Transverse colon (tissue), 4 donors: ENCODE results near the gene SPEM2.

Experiments used
- POLR2A ChIP-seq: fragments of 450-650 bp; IDR thresholded peaks from one replicate; pipeline ENCODE4 v1.6.1; 2016; ENCODE audit warnings: antibody characterized with exemption, mild to moderate bottlenecking, moderate library complexity
- POLR2AphosphoS5 ChIP-seq, 3 donors: sonication (generic); formaldehyde crosslinking; IDR thresholded peaks; one replicate each; pipeline ENCODE4 v1.6.1; 2016; ENCODE audit warnings: antibody characterized with exemption in 3 of 3
- TF ChIP-seq, protein P1 (sequence below), 5 experiments: fragments of 200-600 bp in 3 of 5; fragments of 450-650 bp in 2 of 5; sonication (generic) in 3 of 5; IDR thresholded peaks; 1 replicate in 2 of 5; 2 replicates in 3 of 5; pipeline ENCODE4 v1.5.1; 2016 to 2017; ENCODE audit warnings: antibody characterized with exemption in 5 of 5, inconsistent platforms in 3 of 5, mild to moderate bottlenecking in 2 of 5, moderate library complexity in 1 of 5

DNA sequence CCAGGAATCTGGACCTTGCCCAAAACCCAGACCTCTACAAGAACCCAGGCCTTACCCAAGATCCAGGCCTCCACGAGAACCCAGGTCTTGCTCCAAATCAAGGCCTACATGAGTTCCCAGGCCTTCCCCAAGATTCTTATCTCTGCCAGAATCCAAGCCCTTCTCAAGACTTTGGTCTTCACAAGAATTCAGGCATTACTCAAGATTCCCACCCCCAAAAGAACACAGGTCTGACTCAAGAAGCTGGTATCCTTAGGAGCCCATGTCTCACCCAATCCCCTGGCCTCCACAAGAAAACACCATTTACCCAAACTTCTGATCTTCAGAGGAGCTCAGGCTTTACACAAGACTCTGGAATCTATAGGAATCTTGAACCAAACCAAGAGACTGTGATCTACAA, 5.8 kb downstream of the SPEM2 start:
- TF ChIP-seq, protein P1, sequence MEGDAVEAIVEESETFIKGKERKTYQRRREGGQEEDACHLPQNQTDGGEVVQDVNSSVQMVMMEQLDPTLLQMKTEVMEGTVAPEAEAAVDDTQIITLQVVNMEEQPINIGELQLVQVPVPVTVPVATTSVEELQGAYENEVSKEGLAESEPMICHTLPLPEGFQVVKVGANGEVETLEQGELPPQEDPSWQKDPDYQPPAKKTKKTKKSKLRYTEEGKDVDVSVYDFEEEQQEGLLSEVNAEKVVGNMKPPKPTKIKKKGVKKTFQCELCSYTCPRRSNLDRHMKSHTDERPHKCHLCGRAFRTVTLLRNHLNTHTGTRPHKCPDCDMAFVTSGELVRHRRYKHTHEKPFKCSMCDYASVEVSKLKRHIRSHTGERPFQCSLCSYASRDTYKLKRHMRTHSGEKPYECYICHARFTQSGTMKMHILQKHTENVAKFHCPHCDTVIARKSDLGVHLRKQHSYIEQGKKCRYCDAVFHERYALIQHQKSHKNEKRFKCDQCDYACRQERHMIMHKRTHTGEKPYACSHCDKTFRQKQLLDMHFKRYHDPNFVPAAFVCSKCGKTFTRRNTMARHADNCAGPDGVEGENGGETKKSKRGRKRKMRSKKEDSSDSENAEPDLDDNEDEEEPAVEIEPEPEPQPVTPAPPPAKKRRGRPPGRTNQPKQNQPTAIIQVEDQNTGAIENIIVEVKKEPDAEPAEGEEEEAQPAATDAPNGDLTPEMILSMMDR (IDR thresholded peaks at IDR 0.05) = no peak
- no peak for TF ChIP-seq POLR2AphosphoS5 (IDR thresholded peaks at IDR 0.05)
- TF ChIP-seq POLR2A = no peak
